Measurements from ENCODE around the gene OPRD1. TPM values are rescaled to one million over a fixed set of nuclear protein-coding genes. Genes with fewer than 3 reads are reported as not detected.

The OPRD1 gene
- polyA plus RNA-seq, 5 donors, result 0.15 to 0.22 (median 0.18) TPM

DNA sequence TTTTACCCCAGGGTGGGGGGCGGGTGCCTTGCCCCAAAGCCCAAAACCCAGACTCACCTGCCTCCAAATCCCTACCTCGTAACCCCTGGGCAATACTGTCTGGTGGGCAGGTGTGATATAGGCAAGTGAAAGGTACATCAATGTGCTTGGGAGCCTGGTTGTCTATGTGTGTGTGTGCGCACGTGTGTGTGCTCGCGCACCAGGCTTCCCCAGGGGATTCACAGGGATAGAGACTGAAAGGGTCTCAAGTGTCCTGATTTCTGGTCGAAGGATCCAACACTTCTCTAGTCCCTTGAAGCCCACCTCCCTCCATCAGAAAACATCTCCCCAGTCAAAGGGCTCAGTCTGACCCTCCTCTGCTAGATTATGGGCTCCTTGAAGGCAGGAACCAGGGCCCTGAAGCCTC lies 73.5 kb downstream of the OPRD1 start:
- DNase-seq, result no peak

DNA sequence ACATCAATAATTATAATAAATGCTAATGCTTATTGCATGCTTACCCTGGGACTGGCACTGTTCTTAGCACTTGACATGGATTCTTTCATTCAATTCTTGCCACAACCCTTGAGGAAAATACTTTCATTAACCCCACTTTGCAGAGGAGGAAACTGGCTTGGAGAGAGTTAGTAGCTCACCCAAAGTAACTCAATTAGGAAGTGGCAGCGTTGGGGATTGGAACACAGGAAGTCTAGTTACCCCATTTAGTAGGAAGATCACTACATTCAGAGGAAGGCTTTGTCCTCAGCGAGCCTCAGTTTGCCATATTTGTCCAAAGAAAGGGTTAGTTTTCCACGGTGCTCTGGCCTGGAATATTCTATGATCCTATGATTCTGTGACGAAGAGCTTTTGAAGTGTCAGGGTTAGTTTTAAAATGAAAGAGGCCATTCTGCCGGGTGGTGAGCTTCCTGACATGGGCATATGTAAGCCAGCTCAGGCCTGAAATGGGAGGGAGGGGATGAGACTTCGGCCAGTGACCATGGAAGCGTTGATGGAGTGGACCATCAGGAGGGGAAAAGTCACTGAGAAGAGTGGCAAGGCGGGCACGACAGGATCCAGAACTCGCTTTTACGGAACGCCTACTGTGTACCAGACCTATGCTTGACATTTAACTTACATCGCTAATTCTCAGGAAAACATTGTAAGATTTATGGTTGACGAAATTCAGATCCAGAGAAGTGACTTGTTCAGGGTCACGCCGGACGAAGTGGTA lies 74.2 kb downstream of the OPRD1 start:
- no peak for DNase-seq

DNA sequence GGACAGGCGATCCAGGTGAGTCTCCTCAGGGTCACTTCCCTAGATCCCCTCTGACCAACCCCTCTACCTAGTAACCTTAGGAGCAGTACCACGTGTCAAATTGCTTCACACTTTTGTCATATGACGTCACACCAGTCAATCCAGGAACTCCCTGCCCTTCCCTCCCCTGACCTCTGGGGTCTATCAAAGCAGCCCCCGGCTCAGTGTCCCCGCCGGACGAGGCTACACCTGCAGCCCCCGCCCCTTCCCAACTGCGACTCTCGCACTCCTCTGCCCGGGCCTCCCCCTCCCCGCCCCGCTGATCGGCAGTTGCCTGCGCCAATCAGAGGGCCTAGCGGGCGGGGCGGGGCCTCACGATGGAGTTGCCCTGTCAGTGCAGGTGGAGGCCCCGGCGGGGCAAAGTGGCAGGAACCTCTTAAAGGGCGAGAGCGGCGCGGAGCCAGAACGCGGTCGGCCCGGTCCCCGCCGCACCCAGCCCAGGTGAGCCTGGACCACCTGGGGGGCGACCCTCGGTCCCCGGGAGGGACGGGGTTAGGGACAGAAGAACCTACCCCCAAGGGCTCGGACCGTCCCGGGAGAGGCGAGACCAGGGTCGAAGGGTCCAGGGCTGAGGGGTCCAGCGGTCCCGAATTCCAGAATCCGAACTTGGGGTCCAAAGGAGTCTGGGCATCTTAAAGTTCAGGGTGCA lies 74.9 kb downstream of the OPRD1 start:
- DNase-seq, result peak; percentile 78

- peak in 1 of 2 donors; percentile 42 for DNase-seq
Measured at GRCh38 chr1:28887419-28887834, 75.5 kb downstream of the OPRD1 start.

- no peak for DNase-seq
Measured at GRCh38 chr1:28887835-28888682, 76.1 kb downstream of the OPRD1 start.

GRCh38 chr1:28888915-28889314 lies 76.9 kb downstream of the OPRD1 start:
- DNase-seq, result no peak

DNA sequence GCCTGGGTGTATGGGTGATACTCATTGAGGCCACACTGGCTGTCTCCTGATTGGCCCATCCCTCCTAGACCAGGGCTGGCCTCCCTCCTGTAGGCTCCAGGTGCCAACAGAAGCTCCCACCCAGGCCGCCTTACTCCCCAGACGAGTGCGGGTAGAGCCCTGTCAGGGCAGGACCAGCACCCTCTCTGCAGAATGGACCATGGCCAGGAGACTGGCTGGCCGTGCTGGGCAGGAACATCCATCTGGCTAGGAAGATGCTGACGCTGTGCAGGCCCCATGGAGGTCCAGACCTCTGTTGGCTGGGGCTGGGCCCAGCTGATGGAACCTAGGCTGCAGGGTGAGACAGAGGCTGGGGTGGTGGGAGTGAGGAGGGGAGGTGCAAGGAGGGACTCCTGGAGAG lies 77.4 kb downstream of the OPRD1 start:
- no peak for DNase-seq

DNA sequence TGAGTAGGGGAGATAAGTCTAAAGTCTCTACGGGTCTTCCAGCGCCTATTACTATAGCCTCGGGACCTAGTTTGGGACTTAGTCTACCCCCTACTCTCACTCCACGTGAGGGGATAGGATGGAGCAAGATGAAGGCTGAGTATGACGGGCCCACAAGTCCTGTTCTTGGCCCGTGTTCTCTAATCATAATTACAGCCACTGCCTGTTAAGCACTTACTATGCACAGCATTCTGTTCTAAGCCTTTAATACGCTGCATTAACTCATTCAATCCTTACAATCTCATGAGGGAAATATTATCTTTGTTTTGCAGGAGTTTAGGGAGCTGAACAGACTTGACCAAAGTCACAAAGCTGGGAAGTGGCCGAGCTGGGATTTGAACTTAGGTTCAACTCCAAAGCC lies 78.5 kb downstream of the OPRD1 start:
- DNase-seq, result no peak

GRCh38 chr1:28890836-28891235 lies 78.9 kb downstream of the OPRD1 start:
- DNase-seq, result no peak

DNA sequence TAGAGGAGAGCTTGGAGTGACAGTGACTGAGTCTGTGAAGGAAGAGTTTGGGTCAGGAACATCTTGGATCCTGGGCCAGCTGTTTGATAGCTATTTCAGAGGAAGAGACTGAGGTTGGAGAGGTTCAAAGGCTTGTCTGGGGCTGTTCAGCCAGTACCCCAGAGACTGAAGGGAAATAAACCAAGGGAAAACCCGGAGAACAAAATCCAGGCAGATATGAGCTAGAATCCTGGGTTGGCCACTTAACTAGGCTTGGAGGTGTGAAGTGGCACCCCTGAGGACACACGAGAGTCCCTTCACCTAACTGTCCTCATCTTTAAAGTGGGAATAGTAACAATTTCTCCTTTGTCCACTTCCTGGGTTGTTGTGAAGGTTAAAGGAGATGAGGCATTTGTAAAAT lies 79.3 kb downstream of the OPRD1 start:
- DNase-seq, result no peak

- no peak for DNase-seq
Measured at GRCh38 chr1:28893403-28894102, 81.6 kb downstream of the OPRD1 start.

GRCh38 chr1:28894785-28895184 lies 82.8 kb downstream of the OPRD1 start:
- no peak for DNase-seq

- no peak for DNase-seq
Measured at GRCh38 chr1:28895896-28896608, 84.1 kb downstream of the OPRD1 start.

DNA sequence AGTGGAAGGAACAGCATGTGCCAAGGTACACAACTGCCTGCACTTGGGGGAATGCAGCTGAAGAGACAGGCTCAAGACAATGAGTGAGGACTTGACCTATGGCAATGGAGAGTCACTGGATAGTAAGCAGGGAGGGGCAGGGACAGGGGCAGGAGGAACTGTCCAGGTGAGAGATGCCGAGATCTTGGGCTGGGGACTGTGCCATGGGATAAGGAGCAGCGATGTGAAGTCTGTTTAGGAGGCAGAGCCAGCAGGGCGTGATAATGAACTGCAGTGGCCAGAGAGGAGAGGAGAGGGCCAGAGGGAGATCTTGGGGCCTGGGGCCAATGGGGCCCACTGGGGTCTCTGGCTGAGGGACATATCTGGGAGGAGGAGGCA lies 84.6 kb downstream of the OPRD1 start:
- no peak for DNase-seq

DNA sequence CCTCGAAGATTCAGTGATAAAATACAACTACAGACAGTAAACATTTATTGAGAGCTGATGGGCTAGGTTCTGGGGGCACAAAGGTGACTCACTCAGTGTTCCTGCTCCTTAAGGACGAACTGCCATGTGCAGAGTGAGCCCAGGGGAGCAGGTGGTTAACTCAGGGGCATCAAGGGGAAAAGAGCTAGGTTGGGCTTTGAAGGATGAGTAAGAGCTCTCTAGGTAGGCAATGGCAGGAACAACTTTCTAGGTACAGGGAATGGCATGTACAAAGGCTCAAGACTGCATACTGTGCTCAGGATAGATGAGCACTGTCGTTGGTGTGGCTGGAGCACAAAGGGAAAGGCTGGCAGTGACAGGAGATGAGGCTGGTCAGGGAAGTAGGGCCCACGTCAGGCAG lies 85.8 kb downstream of the OPRD1 start:
- no peak for DNase-seq

DNA sequence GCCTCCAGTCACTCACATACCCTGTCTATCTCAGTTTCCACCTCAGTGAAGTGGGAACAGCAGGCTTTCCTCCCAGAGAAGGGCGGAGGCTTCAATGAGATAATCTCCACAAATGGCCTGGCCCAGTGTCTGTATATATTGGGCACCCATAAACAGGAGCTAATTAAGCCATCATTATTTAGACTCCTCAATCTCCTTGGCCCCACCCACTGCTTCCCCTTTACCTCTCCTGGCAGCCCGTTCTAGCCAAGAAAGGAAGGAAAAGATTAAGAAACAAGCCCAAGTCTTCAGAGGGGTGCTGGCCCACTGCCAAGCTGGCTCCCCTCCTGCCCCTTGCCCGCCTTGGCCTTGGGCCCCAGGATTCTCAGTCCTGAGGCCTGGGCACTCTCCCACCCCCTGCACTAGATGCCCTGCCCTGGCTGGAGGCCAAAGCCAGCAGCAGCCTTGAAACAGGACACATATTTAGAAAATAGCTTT lies 86.5 kb downstream of the OPRD1 start:
- DNase-seq, result no peak

- DNase-seq, result no peak
Measured at GRCh38 chr1:28899267-28899666, 87.3 kb downstream of the OPRD1 start.

DNA sequence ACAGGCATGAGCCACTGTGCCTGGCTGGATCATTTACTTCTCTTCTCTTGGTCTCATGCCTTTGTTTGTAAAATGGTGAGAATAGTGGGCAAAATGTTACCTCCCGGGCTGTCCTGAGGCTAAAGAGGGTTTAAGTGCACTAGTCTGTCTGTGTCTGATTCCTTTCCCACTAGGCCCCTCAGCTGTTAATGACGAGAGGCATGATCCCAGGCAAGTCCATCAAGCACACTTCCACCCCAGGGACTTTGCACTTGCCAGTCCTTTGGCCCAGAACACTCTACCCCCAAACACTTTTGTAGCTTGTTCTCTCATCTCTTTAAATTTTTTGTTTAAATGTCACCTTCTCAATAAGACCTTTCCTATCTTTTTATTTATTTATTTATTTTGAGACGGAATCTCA lies 88.6 kb downstream of the OPRD1 start:
- DNase-seq, result no peak

GRCh38 chr1:28902738-28903137 lies 90.8 kb downstream of the OPRD1 start:
- DNase-seq, result no peak

GRCh38 chr1:28905921-28906666 lies 94.1 kb downstream of the OPRD1 start:
- no peak for DNase-seq

Measured in right lung (tissue), 5 donors.